HG03135 (cell line): ENCODE data around the gene TRIO.

ENCODE experiments used
- ATAC-seq: cut with Tn5 transposase; IDR thresholded peaks from one replicate; pipeline ENCODE4 v1.9.1; 2021; ENCODE audit warnings: mild to moderate bottlenecking, moderate library complexity; ENCODE audit not compliant: unreplicated experiment

Gene TRIO

DNA sequence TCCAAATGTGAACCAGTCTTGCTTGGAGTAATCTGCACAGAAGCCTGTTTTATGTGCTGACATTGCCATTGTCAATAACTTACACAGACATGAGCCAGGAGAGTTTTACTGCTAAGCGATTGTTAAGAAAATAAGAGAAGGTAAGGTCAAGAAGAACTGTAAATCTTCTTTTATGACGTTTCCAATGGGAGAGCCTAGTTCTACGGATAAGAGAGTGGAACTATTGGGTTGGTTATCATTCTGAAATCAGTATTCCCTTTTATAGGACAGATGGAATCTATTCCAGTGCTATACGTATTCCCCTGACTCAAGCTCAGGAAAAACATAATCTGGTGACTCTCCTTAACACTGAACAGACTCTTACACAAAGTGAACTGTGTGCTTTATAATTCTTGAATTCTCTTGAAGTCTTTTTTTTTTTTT, 300.5 kb downstream of the TRIO start:
- ATAC-seq: no peak

DNA sequence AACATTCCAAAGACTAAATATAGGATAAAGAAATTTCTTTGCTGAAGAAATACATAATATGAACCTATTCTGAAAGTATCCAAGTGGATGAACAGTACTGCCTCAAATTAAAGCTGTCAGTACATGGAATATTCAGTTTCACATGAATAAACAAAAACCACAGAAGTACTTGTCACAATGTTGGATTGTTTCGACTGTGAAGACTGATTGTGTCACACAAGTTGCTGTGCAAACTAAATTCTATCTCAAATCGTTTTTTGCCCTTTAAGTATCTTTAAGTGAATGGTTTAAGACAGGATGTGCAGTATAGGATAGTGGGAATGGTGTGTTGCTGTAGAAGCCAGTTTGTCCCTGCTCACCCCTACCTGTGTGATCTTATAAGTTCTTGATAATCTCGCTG, 301.0 kb downstream of the TRIO start:
- no peak for ATAC-seq

DNA sequence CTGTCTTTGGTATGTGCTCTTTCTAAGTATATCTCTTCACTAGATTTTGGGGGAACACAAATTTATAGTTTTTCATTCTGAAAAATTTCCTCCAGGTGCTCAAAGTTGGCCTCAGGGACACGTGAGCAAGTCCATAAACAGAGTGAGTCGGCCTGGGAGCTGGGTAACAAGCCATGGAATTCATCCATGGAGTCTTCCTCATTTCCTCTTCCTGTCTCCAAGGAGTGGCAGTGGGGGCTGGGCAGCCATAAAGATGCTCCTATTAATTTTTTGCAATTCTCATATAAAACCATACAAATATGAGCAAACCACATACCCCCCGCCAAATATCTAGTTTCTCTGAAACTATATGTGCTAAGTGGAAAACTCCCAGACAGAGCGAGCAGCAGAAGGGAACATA, 301.9 kb downstream of the TRIO start:
- no peak for ATAC-seq

DNA sequence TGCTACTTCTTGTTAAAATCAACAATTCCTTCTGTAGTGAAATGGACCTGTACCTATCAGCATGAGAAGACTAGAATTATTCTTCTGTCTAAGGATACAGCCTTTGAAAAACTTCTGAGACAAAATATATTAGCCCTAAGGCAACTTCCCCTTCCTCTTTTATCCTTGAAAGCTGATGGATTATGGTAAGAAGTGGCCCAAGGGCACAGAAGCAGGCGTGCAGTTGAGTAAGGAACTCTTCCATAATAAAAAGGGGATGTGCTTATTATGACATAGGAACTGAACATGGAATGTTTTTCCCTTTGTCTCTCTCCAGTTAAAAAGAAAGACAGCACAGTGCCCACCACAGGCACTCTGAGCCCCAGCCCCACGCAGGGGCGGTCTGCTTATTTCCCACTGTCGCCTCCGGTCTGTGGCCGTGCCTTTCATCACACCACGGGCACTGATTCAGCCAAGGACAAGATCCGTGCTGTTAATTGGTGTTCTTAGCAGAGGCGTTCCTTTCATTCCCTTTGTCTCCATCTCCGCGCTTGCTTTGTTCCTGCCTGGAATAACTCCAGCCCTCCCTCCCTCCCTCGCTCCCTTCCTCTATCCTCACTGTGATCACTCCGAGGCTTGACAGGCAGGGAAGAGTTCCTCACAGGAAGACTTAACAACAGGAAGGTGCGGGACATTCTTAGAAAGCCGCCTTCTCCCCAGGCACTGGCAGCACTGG, 302.6 kb downstream of the TRIO start:
- no peak for ATAC-seq

DNA sequence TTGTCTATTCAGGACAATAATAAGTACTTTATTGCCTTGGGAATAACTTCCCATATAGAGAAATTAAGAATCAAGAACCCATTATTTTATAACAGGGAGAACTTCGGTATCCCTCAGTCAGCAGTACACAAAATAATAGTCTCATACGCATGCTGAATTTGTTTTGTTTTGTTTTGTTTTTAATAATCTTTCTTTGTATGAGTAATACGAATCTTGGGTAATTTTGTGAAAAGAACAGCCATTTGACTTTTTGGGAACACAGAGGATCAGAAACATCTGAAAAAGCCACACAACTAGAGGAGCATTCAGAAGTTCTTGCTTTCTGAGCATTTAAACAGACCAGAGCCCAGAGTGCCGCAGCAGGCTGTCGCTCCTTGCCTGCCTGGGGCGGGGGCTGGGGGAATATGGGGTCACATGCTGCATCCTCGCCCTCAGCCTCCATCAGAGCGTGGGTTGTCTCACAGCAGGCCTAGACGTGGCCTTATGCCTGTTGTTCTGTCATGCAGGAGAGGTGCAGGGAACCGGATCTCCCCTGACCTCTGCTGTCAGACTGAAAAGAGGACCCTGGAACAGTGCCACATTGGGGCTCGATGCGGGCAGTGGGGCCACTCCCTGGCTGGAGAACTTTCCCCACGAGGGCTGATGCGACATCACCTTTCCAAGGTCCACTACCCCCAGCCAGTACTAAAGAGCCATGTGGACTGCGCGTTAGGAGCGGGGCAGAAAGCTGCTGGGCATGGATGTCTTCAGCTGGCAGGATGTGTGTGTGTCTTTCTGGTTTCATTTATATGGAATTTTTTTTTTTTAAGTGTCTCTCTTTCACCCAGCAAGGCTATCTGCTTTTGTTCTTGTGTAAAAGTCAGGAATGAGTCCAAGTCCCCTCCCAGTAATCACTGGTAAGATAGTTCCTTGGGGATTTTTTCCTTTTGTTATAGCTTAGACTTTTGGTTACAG, 305.1 kb downstream of the TRIO start:
- ATAC-seq: no peak

DNA sequence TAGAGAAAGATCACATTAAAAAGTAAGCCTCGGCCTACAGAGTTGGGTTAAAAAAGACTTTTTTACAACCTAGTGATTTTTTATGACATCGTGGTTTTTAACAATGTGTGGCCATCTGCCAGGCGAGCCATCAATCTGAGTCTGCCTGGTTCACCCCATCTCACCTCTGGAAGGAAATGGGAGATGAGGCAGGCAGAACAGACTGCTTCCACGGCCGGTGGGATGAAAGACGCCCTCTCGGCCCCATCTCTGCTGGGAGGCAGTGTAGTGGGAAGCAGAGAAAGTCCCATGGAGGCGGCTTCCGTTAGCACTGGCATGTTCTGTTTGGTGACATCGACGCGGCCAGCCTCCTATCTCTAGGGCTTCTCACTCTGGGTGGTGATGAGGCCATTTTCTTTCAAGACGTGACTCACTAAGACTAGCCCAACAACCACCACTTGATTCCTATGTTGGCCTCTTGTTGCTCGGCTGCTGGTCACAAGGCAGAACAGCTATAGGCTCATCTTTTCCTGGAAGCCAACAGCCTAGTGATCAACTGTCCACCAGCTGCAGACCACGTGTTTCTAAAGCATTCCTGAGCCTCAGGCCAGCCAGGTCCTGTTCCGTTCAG, 306.0 kb downstream of the TRIO start:
- no peak for ATAC-seq

DNA sequence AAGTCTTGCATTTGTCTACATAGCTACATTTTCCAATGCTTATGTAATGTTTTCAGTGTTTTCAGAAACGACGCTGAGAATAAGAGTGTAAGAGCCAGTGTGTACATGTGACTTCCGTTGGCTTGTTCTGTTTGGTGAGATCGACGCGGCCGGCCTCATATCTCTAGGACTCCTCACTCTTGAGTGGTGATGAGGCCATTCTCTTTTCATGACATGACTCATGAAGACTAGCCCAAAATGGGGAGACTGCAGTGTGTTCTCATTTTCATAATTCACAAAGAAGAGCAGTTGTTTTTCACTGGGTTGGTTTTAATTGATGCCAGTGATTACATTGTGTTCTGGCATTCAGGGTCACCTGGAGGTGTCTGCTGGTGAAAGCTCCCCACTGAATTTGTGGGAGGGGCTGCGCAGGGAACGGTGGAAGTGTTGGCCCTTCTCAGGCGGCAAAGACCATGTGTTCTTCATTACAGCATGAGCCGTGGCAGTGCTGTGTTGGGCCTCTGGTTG, 306.9 kb downstream of the TRIO start:
- no peak for ATAC-seq

DNA sequence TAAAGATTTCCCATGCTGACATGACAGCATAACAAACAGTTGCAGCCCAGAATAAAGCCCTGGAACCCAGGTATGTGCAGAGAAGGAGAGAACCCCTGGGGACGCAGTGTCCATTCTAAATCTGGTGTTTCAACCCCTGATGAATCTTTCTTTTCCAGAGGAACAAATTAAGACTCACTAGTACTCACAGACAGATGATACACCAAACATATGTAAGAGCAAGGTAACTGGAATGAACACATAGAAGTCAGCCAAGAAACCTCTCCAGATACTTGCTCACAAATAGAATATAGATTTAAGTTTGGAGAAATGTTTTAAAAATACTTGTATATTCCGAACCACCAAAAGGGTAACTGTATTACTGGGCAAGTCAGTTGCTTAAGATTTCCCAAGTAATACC, 307.6 kb downstream of the TRIO start:
- ATAC-seq: no peak

DNA sequence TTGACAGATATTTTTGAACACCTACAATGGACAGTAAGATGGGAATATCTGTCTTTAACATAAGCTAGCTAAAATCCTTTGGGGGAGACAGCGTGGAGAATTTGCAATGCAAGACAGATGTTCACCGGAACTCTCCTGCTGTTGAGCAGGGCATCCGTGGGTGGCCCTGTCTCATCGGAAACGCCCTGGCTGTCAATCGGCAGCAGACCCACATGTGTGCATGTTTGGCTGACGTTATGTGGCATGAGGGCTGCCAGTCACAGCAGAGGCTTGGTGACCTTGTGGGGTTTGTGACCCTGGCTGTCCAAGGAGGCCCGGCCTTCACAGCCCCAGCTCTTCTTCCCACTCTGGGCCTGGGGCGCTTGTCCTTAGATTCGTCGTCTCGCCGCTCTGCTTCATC, 308.7 kb downstream of the TRIO start:
- no peak for ATAC-seq

DNA sequence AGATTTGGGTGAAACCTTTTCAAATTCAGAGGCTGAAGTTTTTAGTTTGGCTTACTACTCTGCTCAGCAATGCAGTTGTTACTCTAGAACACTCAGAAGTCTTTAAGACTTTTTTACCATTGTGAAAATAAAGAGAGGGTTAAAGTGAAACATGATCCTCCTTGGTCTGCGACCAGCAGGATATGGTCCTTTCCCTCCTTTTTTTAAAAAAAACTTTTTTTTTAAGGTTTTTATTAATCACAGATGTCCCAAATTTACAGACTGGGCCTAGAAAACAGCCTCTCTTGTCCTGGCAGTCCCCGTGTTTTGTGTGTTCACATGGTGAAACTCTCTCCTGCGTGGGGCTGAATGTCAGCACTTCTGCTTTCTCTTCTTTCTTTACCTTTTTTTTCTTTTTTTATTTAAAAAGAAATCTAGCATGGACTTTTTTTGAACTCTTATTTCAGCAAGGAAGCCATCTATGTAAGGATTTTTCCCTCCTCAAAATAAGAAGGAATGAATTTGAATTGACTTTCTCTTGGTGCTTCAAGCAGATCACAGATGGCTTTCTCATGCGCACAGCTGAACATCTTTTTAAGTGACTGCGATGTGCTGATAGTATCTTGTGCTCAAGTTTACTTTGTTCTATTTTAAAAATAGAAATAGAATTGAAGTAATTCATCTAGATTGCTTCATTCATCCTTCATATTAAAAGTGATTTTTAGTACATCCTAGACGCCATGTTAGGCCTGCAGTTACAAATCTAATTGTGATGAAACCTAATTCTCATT, 309.7 kb downstream of the TRIO start:
- ATAC-seq: no peak

DNA sequence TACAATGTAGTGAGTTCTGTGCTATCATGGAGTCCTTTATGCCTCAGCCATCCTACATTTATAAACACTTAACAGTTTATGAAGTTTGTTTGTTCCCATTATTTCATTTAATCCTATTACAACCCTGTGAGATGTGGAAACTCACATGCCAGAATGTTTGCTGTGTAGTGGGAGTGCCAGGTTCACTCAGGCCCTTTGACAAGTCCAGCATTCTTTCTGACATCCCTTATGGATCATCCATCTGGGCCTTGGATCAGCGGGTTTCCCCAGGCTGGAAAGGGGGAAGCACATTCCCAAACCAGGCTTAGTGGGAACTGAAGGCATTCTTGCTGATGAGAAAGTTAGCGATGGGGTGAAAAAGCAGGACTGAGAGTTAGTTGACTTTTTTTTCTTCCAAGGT, 310.3 kb downstream of the TRIO start:
- ATAC-seq: no peak

DNA sequence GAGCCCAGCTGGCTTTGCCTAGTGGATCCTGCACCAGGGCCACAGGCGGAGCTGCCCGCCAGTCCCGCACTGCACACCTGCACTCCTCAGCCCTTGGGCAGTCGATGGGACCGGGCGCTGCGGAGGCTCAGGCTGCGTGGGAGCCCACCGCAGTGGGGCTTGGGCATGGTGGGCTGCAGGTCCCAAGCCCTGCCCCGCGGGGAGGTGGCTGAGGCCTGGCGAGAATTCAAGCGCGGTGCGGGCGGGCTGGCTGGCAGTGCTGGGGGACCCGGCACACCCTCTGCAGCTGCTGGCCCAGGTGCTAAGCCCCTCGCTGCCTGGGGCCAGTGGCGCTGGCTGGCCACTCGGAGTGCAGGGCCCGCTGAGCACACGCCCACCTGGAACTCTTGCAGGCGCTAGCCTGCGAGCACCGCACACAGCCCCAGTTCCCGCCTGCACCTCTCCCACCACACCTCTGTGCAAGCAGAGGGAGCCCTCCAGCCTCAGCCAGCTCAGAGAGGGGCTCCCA, 312.7 kb downstream of the TRIO start:
- no peak for ATAC-seq

DNA sequence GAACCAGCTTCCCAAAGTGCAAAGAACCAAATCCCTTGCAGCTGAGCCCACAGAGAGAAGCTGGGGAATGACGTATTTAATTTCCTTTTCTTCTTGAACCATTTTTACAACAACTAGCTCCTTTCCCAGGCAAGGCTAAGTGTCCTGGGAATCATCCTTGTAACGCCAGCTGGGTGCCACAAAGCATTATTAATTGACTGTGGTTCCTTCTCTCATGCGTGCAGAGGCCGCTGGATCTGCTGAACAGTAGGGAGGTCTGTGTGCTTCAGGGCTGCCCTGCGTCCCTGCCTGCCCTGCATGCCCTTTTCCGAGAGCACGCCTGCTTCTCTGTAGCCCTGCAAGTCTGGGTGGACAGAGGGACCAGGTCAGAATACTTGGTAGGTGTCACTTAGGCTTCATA, 314.3 kb downstream of the TRIO start:
- ATAC-seq: no peak

DNA sequence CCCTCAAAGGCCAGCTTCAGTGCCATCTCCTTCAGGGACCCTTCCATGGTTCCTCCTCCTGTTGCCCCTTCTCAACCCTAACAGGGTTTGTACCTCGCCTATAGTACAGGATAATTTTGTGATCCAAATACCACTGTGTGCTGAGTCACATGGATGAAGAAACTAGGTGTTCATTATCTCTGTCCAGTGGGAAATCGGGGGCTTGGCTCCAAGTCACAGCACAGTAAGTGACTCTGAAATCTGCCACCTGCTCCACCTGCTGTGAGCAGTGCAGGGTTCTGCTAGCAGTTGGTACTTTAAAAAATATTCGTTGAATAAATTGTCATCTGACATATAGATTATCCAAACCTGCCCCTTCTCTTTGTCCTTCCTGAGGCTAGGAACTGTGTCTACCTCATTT, 315.3 kb downstream of the TRIO start:
- ATAC-seq: no peak

DNA sequence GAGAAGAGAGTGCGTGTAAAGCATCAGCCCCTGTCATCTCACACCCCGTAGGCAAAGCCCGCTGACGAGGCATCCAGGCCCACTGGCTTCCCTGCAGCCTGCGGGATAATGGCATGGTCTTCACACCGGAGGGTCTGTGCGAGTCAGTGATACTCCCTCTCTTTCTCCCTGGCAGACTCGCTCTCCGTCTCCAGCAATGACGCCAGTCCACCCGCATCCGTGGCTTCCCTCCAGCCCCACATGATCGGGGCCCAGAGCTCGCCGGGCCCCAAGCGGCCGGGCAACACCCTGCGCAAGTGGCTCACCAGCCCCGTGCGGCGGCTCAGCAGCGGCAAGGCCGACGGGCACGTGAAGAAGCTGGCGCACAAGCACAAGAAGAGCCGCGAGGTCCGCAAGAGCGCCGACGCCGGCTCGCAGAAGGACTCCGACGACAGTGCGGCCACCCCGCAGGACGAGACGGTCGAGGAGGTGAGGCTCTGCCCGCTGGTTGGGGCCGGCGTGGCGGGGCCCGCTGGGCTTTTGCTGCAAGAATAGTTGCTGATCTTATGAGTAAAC, 317.8 kb downstream of the TRIO start:
- no peak for ATAC-seq

DNA sequence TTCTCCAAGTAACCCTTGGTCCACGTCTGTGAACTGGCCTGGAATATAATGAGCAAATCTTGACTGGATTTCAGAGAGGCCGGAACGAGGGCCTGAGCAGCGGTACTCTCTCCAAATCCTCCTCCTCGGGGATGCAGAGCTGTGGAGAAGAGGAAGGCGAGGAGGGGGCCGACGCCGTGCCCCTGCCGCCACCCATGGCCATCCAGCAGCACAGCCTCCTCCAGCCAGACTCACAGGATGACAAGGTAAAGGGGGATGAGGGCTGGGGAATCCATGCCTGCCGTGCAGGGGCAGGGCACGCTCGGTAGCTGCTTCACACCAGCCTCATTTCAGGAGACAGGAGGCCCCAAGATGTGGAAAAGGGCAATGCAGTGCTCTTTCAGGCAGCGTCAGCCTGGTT, 319.5 kb downstream of the TRIO start:
- ATAC-seq: no peak

DNA sequence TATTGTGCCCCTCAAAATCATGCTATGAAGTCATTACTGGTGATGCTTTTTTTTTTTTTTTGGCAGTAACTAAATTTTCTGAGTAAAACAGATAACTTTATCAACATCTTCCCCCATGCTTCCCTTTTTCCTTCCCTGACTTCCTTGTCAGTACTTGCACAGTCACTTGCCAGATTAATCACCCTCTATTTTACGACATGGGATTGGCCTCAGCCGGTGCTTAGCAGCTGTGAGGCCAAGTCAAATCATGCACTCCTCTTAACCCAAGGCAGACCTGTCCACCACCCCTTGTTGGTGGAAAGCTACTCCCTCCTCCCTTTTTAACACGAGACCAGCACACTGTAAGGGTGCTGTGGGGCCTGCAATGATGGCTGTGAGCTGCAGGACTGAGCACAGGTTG, 320.5 kb downstream of the TRIO start:
- no peak for ATAC-seq

DNA sequence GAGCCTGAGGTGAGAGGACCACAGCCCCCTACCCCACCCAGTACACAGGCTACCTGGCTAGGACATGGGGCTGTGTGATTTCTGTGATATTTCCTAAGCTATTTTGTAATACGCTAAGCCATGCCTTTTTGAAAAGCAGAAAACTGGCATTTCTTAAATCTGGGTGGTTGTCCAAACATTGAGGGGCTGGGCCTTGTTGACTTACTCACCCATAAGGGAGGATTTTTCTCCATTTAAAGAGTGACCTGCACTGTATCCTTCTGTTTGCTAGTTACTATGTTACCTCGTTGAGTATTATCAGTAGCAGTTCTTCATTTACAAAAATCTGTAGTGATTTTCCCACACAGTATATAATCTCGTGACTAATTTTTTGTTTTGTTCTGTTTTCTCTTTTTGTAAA, 321.0 kb downstream of the TRIO start:
- ATAC-seq: no peak

DNA sequence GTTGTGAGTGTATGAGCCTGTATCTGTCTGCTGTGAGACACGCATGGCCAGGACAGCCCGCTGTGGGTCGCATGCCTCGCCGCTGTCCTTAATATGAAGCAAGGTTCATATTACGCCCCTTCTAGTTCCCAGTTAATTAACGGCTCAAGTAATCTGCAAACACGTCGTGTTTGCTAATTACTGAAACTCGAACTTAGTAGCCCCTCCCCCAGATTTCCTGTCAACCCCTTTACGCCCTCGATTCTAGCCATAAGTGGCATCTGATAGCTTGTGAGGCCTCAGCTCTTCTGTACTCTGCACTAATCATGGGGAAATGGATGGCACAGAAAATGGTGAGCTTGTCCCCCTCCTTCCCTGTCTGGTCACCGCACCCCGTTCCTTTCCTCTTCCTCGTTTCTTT, 321.5 kb downstream of the TRIO start:
- ATAC-seq: no peak

DNA sequence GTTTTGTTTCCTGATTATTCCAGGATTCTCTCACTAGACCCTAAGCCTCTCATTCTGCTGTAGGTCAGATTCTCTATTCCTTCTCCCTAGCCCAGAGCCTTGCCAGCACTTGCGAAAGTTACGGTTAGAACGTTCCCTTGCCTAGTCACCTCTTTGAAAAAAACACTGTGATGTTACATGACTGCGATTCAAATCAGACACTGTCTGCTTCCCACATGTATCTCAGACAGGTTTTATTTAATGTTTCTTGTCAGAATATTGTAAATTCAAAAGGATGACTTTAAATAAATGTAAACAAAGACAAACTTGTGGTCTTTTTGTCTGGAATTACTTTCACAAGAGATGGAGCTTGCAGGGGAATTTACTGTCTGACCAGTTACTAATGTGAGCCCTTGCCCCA, 322.0 kb downstream of the TRIO start:
- ATAC-seq: no peak
